GM18858 (cell line): Measurements from ENCODE around the gene PTPRN2.

ENCODE experiments used
- ATAC-seq: cut with Tn5 transposase; IDR thresholded peaks from one replicate; pipeline ENCODE4 v1.9.1; 2021; ENCODE audit not compliant: unreplicated experiment

Gene PTPRN2

GRCh38 chr7:158015403-158016179, 572.0 kb downstream of the PTPRN2 start:
- no peak for ATAC-seq

- ATAC-seq: no peak
Observed at GRCh38 chr7:158014976-158015375, 572.6 kb downstream of the PTPRN2 start.

DNA sequence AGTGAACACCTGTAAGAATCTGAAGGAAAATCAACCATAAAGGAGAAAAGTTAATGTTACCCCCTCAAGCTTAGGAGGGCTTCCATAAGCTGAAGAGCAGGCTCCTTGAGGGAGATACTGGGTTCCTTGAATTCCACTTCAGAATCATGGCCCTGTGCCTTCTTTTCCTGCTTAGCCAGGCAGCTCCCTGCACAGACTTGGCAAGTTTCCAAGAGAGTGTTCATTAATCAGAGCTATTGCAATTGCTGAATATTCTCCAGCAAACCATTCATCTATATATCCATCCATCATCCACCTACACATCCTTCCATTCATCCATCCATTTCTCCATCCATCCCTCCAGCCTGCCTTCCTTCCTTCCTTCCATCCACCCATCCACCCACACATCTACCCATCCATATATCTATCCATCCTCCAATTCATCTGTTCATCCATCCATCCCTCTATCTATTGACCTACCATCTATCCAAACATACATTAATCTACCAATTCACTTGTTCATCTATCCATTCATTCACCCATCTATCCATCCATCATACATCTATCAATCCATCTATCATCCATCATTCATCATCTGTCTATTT, 574.4 kb downstream of the PTPRN2 start:
- no peak for ATAC-seq

- ATAC-seq: no peak
Observed at GRCh38 chr7:158011941-158012340, 575.7 kb downstream of the PTPRN2 start.

GRCh38 chr7:158010961-158011693, 576.5 kb downstream of the PTPRN2 start:
- no peak for ATAC-seq

- ATAC-seq: no peak
Observed at GRCh38 chr7:158009886-158010285, 577.7 kb downstream of the PTPRN2 start.

DNA sequence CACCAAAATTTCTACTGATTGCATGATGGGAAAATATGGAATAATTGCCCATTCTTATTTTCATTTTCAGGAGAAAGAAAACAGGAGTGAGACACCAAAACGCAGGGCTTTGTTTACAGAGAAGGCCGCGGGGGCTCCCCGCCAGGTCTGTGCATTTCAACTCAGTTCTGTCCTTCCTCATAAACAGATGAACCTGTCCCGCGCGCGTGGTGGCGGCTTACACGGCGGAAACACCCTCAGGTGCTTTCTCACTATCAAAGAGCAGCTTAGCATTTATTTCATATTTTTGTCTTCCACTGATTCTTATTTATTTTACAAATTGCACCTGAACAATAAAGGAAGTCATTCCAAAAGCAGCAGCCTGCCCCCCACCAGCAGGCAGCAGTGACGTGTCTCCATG, 579.4 kb downstream of the PTPRN2 start:
- ATAC-seq: no peak

DNA sequence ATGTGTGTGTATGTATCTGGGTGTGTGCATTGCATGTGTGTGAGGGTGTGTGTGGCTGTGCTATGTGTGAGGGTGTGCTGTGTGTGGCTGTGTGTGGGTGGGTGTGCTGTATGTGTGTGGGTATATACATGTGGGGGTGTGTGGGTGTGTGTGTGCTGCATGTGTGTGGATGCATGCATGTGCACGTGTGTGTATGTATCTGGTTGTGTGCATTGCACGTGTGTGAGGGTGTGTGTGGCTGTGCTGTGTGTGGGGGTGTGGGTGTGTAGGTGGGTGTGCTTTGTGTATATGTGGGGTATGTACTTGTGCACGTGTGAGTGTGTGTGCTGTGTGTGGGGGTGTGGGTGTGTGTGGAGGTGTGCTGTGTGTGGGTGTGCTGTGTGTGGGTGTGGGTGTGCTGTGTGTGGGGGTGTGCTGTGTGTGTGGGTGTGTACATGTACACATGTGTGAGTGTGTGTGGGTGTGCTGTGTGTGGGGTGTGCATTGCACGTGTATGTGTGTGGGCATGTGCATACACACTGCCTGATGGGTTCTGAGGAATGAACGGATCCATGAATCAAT, 579.8 kb downstream of the PTPRN2 start:
- no peak for ATAC-seq

DNA sequence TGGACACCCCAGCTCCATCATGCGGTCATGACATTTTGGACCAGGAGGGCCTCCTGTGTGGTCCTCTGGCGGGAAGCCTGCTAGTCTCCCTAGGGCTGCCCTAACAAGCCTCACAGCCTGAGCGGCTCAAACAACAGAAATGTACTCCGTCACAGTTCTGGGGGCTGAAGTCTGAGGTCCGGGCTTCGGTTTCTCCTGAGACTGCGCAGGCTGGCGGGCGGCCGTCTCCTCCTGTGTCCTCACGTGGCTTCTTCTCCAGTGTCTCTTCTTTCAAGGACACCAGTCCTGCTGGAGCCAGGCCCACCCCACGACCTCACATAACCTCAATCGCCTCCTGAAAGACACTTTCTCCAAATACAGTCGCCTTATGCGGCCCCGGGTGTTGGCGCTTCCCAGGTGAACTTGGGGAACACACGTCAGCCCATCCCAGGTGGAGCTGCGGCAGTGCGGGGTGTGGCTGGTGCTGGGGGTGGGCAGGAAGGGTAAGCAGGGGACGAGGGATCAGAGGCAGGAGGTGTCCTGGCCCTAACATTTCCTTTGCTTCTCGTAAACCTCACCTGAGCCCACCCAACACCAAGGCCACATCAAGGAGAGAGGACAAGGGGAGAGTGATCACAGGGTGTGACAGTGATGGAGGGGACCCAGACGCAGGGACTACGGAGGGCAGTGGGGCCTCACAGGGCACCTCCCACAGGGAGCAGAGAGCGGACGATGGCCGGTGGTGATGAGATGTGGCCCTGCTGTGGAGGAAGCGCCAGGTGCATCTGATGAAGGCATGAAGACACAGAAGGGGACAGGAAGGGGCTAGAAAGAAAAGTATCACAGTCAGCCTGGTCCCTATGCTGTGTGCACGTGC, 580.6 kb downstream of the PTPRN2 start:
- ATAC-seq: no peak

GRCh38 chr7:158005531-158005930, 582.1 kb downstream of the PTPRN2 start:
- no peak for ATAC-seq

GRCh38 chr7:158004123-158004490, 583.5 kb downstream of the PTPRN2 start:
- ATAC-seq: no peak

DNA sequence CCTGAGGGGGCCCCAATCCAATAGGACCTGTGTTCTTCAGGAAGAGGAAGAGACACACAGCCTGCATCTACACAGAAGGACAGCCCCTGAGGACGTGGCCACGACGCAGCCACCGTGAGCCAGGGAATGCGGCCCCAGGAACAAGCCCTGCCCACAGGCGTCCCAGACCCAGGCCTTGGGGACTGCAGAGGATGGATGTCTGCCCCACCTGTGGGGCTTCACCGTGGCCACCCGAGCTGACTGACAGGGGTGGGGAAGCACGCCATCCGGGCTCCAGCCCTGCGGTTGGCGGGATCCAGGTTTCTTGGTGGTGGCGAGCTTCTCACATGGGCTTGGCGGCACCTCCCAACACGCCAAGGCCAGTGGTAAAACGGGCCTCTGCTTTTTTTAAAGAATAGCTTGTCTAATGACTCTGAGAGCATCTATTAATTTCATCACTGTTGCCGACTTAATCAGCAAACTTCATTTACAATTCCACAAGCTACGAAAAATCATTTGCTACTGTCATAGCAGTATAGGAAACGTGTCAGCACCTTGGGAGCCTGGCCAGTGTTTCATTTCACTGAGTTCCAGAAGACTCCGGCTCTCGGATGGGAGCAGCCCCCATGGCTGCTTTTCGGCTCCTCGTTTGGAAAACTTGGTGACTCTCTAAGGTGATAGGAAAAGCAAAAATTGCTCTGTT, 584.0 kb downstream of the PTPRN2 start:
- no peak for ATAC-seq

DNA sequence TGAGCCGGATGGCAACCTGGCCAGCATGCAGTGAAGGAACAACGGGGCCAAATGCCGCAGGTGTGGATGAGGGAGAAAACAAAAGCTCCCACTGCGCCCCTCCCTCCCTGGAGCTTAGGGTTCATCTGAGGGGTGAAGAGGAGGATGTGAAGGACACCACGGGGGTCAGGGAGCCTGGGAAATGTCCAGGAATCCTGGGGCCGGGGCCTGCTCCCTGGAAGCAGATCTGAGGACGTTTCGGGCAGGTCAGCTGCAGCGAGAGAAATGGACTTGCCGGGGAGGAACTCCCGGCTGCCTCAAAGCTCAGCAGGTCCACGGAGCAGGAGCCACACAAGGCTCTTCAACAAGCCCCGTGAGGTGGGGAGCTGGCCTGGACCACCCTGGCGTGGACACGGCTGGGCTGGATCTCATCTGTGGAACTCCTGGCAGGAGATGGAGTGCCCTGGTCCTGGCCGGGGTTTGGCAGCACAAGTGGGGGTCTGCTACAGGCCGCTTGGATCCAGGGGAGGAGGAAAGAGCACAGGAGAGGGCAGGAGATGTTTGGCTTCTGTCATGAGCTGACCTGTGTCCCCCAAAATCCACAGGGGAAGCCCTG, 585.0 kb downstream of the PTPRN2 start:
- no peak for ATAC-seq

- no peak for ATAC-seq
Observed at GRCh38 chr7:158001621-158002320, 585.9 kb downstream of the PTPRN2 start.

- no peak for ATAC-seq
Observed at GRCh38 chr7:158001003-158001402, 586.6 kb downstream of the PTPRN2 start.

DNA sequence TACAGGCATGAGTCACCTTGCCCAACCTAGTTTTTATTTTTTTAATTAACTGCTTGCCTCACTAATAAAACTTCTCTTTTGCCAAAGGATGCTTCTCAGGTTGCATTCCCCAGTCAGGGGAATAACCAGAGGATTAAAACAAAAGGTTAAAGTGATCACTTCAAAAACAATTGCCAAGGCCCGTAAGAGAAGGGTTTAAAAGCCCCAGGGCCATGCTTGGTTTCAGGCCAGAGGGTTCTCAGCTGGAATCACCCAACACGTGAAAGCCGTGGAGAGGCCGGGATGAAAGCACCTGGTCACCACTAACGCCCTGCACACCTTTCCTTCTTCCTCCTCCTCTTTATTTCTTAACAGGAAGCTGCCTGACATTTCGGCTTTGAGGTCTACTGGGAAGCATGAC, 587.5 kb downstream of the PTPRN2 start:
- no peak for ATAC-seq

GRCh38 chr7:157998884-157999552, 588.6 kb downstream of the PTPRN2 start:
- ATAC-seq: no peak

GRCh38 chr7:157997471-157997870, 590.2 kb downstream of the PTPRN2 start:
- ATAC-seq: no peak

DNA sequence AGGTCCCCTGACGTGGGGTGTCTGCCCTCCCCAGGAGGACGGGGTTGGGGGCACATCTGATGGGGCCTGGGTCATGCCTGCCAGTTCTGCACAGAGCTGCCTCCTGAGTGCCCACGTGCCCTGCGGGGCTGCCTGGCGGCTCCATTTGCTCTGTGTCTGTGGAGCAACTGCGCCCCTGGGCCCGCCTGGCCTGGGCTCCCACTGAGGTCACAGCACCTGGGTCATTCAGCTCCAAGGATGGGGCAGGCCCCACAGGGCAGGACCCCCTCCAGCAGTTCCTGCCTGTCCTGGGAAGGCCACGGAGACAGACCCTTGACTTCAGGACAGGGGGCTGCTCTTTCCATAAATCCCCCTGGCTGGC, 590.6 kb downstream of the PTPRN2 start:
- no peak for ATAC-seq
